HG02571 (cell line): ENCODE measurements around the gene IGFN1.

Experiments
- ATAC-seq: cut with Tn5 transposase; IDR thresholded peaks from one replicate; pipeline ENCODE4 v1.9.1; 2021; ENCODE audit warnings: mild to moderate bottlenecking, moderate library complexity; ENCODE audit not compliant: unreplicated experiment

IGFN1 gene

DNA sequence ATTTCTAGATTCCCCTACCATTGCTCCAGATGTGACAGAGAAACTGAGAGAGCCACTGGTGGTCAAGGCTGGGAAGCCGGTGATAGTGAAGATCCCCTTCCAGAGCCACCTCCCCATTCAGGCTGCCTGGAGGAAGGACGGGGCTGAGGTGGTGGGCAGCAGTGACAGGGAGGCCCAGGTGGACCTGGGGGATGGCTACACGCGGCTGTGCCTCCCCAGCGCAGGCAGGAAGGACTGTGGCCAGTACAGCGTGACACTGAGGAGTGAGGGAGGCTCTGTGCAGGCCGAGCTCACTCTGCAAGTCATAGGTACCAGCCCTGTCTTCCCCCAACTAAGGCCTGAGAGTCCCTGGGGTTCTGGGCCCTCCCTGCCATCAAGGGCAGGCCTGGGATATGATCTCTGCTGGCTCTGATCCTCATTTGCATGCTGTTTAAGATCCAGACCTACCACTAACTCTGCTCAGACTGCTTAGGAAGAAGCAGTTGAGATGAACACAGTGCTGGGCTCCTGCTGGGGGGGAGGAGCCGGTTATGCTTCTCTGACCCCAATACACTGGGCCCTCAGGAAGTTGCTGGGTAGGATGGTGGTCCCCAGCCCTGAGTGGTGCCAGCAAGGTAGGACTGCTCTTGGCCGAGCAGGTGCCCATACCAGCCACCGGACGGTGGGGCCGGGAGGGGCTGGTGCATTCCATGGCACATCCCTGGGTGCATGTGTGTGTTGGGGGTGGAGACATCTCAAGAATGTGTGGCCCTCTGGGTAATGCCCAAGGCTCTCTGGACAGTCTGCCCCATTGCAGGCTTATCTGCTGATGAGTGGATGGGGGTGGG lies 25.1 kb downstream of the IGFN1 start:
- no peak for ATAC-seq

DNA sequence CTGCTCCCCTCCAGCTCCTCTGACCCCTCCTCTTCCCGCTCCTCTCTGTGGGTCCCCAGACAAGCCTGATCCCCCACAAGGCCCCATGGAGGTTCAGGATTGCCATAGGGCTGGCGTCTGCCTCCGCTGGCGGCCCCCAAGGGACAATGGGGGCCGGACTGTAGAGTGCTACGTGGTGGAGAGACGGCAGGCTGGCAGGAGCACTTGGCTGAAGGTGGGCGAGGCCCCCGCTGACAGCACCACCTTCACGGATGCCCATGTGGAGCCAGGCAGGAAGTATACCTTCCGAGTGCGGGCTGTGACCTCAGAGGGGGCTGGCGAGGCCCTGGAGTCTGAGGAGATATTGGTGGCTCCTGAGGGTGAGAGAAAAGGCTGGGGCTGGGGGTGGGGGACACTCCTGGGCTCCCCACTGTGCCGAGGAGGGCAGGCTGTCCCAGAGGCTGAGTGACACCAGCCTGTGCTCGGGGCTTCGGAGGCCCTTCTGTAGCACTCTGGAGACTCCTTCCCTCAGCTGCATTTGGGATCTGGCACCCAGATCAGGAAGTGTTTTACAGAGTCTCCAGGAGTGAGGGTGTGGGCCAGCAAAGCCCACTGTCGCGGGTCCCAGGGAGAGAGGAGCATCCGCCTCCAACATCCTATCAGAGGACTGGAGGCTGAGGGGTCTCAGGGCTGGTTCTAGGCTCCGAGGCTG lies 25.9 kb downstream of the IGFN1 start:
- ATAC-seq, result no peak

DNA sequence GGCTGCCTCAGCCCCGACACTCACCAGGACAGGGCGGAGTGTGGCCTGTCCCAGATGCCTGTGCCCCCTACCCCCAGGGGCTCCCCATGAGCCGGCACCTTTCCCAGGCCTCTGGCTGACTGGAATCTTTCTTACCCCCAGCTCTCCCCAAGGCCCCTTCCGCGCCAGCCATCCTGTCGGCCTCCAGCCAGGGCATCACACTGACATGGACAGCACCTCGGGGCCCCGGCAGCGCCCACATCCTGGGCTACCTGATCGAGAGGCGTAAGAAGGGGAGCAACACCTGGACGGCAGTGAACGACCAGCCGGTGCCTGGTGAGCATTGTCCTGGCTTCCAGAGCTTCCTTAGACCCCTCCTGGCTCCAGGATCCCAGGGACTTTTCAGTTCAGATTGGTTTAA lies 26.5 kb downstream of the IGFN1 start:
- ATAC-seq, result no peak

DNA sequence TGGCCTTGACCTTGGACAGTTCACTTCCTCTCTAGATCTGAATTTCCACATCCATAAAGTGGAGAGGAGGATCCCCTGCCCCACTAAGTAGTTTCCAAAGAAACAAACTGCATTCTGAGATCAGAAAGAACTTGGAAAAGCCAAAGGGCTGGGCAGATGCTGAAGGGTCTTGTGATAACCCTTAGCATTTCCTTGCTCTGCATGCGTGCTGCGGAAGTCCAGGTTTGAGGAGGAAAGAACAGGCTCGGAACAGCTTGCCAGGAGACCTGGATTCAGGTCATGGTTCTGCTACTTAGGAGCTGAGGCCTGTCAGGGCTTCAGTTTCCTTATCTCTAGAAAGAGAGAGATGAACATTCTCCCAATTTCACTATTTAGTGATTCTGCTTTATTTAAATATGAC lies 27.2 kb downstream of the IGFN1 start:
- ATAC-seq, result no peak

DNA sequence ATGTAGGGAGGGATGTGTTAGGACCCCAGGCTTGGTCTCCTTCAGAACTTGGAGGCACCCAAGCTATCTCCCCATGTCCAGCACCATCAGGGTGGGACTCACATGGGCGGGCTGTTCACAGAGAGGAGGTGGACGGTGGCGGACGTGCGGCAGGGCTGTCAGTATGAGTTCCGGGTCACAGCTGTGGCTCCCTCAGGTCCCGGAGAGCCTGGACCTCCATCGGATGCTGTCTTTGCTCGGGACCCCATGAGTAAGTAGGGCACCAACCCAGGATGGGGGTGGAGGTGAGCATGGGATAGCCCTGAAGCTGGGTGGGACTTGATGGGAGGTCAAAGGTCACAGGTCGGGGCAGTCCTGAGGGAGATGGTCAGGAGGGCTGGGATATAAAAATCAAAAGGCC lies 27.8 kb downstream of the IGFN1 start:
- ATAC-seq, result no peak

DNA sequence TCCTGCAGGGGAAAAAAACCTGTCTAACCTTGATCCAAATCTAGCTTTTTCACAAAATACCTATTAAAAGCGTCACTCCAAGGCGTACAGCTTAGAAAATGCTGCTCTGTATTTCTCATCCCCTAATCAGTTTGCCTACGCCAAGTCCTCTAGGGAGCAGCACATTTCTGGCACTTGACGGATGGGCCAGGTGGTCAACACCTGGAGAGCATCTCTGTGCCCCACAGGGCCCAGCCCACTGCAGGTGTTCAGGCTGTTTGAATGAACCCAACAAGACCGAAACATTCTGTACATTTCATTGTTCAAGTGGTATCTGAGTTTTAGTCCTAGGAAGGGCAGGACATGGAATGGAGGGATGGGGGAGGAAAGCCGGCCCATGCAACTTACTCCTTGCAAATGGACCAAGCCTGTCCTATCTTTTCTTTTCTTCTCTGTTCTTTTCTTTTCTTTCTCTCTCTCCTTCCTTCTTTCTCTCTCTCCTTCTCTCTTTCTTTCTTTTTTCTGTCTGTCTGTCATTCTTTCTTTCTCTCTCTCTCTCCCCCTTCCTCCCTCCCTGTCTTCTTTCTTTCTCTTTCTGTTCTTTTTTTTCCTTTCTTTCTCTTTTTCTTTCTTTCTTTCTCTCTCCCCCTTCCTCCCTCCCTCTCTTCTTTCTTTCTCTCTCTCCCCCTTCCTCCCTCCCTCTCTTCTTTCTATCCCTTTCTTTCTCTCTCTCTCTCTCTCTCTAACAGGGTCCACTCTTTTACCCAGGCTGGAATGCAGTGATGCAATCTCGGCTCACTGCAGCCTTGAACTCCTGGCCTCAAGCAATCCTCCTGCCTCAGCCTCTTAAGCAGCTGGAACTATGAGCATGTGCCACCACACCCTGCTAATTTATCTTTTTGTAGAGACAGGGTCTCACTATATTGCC lies 29.1 kb downstream of the IGFN1 start:
- no peak for ATAC-seq

DNA sequence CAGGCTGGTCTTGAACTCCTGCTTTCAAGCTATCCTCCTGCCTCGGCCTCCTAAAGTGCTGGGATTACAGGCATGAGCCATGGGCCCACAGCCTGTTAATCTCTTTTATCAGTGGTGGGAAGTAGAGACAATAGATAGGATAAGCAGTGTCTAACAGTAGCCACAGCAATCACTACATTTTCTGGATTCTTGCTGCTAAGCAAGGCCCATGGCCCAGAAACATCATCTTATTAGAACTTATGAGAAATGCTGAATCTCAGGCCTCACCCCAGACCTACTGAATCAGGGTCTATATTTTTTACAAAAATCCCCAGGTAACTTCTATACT lies 29.7 kb downstream of the IGFN1 start:
- no peak for ATAC-seq

DNA sequence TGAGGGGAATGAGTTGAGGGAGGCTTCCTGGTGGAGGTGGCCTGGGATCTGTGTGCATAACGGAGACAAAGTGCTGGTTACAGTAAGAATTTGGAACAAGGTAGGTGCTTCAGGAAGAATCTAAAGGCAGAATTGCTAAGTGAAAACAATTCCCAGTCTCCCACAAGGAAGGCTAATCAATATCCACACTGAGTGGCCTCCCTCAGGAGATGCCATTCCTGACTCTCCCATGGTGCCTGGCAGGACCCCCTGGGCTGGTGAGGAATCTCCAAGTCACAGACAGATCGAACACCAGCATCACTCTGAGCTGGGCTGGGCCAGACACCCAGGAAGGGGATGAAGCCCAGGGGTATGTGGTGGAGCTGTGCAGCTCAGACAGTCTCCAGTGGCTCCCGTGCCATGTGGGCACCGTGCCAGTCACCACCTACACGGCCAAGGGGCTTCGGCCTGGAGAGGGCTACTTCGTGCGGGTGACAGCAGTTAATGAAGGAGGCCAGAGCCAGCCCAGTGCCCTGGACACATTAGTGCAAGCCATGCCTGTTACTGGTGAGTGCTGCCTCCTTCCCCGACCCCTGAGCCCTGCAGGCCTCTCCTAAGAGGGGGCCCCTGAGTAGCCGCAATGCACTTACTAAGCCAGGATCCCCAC lies 30.7 kb downstream of the IGFN1 start:
- no peak for ATAC-seq

DNA sequence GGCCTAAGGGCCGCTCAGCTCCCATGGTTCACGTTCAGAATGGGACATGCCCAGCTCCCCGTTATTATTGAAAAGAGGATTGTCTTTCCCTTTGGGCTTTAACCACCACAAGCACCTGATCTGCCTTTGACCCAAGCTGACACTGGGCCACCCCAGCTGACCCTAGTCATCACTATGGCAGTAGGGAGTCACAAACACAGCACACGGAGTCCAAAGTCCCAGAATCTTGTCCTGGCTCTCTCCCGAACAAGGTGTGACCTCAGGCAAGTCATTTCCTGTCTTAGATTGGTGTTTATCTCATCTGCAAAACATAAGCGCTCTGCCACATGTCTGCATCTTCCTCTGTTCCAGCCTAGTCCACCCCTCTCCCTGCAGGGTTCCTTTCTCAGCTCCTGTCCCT lies 31.5 kb downstream of the IGFN1 start:
- no peak for ATAC-seq

DNA sequence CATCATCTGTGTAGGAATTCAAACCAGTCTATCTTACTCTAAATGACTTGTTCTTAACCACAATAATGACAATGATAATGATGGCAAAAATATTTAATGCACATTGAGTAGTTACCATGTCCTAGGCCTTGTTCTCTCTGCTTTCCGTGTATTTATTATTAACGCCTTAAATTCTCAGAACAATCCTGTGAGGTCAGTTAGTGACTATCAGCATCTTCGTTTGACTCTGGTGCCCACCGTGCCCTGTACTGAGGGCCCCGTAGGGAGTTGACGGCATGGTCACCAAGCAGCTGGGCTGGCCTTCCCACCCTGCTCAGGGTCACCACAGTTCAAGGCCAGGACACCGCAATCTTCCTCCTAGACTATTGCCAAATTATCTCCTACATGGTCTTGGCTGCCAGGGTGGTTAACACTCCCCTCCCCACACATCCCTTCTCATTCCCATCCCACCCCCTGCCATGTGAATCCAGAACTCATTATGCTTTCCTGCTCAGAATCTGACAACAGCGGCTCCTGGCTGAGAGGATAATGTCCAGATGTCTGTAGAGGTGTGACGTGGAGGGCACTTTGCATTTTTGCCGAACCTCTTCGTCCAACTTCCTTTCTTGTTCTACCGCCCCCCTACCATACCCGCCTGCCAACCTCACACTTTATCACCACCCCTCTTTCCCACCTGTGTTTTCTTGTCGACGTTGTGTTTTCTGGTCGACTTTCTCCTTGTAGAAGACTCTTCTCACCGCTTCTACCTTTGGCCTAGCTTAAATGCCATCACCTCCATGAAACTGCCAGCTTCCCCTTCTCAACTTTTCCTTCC lies 33.4 kb downstream of the IGFN1 start:
- no peak for ATAC-seq

DNA sequence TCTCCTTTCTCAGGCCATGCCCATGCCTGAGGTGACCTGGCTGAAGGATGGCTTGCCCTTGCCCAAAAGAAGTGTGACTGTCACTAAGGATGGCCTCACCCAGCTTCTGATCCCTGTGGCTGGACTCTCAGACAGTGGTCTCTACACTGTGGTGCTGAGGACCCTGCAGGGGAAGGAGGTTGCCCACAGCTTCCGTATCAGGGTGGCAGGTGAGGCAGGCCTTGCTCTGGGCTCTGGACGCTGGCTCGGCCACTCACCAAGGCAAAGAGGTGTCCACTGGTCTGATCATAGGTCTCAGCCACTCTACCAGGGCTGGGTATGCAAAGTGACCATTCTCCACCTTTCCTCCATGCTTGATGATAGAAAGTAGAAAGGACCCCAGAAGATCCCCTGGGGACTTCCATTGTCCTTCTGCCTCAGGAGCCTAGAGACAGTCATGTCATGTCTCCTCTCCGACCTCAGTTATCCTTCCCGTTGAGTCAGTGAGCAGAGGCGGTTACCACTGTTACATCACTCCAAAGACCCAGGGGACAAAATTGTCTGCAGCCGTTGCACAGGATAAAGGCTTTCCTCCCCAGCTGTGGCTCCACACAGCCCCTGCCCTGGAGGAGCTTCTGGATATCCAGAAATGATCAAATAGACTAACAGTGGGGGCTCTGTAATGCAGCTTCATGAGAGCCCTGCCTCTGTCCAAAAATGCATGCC lies 34.2 kb downstream of the IGFN1 start:
- no peak for ATAC-seq

DNA sequence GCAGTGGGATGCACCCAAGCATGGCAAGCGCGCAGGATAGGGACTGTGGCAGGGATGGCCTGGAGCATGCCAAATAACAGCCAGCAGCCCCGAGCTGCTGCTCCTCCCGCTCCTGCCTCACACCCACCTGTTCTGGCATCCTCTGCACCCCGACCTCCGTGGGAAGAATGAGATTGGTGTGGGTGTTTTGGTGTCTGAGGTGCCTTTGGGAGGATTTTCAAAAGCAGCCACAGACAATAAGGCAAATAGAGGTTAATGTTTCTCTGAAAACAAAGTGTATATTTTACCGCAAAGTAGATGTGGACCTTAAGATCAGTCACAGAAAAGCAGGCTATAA lies 35.5 kb downstream of the IGFN1 start:
- no peak for ATAC-seq

DNA sequence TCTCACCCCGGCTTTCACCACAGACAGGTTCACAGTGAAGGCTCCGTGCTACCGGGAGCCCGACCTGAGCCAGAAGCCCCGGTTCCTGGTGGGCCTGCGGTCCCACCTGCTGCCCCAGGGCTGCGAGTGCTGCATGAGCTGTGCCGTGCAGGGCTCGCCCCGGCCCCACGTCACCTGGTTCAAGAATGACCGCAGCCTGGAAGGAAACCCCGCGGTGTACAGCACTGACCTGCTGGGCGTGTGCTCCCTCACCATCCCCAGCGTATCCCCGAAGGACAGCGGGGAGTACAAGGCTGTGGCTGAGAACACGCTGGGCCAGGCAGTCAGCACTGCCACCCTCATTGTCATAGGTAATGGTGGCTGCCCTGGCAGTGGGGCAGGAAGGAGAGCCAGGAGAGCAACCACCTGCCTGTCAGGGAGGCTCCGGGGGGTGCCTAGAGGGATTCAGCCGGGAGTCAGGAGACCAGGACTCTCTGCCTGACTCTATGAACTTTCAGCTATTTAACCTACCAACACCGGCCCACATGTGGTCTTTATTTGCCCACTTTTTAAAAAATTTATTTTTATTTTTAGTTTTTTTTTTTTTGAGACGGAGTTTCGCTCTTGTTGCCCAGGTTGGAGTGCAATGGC lies 36.4 kb downstream of the IGFN1 start:
- no peak for ATAC-seq

DNA sequence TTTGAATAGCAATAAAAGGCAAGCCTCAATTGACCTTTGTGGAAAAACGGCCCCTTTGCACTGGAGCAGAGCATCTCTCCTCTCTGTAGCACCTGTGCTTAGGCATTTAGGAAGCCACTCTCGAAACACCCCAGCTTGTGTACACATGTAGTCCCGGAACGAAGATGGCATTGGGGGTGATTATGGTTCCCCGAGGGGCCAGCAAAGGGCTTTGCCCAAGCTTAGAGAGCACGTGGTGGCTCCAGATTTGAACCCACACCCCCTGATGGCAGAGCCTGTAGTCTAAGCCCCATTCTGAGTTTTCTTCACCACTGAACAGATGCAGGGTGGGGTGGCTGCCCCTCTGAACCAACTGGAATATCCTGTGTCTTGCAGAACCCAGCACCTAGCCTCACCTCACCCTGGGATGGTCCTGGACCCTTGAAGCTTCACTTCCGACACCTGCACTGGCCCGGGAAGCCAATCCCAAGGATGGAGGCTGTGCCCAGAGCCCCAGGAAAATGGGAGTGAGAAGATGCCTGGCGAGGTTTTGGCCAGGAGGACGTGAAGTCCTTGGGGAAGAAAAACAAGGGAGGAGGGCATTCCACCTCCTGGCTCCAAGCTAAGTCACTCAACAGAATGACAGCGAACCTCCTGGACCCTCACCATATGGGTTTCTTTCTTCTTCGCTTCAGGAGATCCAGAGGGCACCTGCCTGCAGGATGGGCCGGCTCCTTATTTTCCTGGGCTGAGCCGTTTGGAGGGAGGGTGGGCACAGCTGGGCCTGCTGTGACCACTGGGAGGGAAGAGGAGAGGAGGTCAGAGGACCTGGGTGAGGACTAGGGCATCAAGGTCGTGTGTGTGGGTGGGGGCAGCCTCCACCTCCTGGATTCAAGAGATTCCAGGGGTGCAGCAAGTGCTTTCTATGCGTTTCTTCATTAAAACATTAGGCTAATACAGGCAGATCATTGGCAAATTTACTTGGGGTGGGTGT lies 37.7 kb downstream of the IGFN1 start:
- ATAC-seq, result no peak

DNA sequence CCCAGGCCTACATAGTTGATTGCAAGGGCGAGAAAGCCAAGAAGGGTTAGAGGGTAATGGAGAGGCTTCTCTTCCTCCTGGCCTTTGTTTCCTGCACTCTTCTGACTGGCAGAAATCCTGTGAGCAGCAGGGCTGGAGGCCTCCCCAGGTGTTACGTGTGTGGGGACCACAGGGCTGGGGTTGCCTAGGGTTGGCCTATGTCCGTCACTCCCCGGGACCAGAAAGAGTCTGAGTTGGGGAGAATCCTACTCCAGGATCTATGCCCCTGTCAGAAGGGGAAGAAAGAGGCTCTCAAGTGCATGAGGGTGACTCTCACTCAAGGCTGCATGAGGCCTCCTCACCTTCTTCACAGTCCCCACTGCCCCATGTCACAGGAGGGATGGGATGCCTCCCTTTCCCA lies 38.5 kb downstream of the IGFN1 start:
- ATAC-seq, result no peak

DNA sequence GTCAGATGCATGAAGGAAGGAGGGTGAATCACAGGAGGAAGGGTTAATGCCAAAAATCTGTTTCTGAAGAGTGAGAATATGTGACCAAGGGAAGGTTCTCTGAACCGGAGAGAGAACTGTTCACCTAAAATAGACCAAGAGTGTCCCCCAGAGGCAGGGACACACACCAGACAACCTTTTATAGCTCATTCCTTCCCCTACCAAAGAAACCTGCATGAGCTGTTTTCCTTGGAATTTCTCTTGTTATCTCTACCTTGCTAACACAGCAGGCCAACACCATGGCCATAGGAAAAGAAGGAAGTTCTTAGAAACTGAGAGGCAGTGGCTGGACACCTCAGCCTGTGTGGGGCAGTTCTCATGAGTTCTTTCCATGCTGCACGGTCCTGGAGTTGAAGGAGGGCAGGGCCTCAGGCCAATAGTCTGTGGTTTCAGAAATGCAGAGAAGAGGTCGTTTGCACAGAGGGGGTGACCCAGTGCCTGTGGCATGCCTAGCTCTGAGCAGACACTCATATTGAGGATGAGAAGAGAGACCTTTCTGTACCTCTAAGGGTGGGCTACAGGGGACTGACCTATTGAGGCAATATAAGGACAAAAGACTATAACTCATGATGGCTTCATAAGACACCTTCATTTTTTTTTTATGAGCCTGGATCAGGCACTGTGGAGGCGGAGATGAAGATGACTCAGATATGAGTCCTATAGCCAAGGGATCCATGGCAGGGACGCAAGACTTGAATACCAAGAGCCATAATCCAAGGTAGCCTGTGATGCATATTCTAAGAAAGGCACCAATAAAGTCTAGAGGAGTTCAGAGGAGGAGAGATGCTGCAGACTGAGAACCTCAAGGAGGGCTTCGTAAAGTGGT lies 39.4 kb downstream of the IGFN1 start:
- ATAC-seq, result no peak

DNA sequence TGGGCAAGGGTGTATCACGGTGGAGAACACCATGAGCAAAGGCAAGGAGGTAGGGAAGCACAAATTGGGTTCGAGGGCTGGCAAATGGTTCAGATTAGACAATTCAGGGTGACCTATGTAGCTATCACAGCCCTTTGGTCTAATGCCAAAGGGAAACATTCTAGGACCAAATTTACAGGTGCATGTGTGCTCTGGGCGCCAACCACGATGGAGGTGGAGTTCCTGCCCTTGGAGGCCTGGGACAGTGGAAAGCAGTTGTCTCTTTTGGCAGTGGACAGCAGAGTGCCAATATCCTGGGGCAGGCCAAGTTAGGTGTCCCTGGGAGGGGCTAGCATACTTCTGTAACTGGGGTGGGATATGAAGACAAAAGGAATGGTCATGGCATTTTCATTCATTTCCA lies 40.1 kb downstream of the IGFN1 start:
- no peak for ATAC-seq
